GM19463 (cell line): ENCODE results near the gene HOXC5.

Source experiments
- ATAC-seq: cut with Tn5 transposase; IDR thresholded peaks from one replicate; pipeline ENCODE4 v1.9.1; 2021; ENCODE audit warnings: mild to moderate bottlenecking, moderate library complexity; ENCODE audit not compliant: unreplicated experiment

HOXC5 gene

GRCh38 chr12:54045401-54045800 lies 12.6 kb downstream of the HOXC5 start:
- no peak for ATAC-seq

- ATAC-seq: no peak
These were observed 13.1 kb downstream of the HOXC5 start for GRCh38 chr12:54045868-54046521.

- ATAC-seq: no peak
These were observed 13.9 kb downstream of the HOXC5 start for GRCh38 chr12:54046809-54047159.

GRCh38 chr12:54047160-54047963 lies 14.5 kb downstream of the HOXC5 start:
- no peak for ATAC-seq

- no peak for ATAC-seq
These were observed 15.1 kb downstream of the HOXC5 start for GRCh38 chr12:54047964-54048303.

- ATAC-seq: no peak
These were observed 15.7 kb downstream of the HOXC5 start for GRCh38 chr12:54048406-54049093.

- ATAC-seq: no peak
These were observed 16.3 kb downstream of the HOXC5 start for GRCh38 chr12:54049108-54049507.

- ATAC-seq: no peak
These were observed 17.6 kb downstream of the HOXC5 start for GRCh38 chr12:54050482-54050810.

GRCh38 chr12:54051026-54051842 lies 18.4 kb downstream of the HOXC5 start:
- ATAC-seq: no peak

- no peak for ATAC-seq
These were observed 19.1 kb downstream of the HOXC5 start for GRCh38 chr12:54051874-54052437.

- no peak for ATAC-seq
These were observed 19.7 kb downstream of the HOXC5 start for GRCh38 chr12:54052438-54053002.

GRCh38 chr12:54053003-54053750 lies 20.3 kb downstream of the HOXC5 start:
- ATAC-seq: peak; percentile 82

GRCh38 chr12:54053751-54054741 lies 21.2 kb downstream of the HOXC5 start, which contains the start of gene HOXC4:
HOXC4 (plus strand) TSS chr12:54053835; CDS start chr12:54053923, 88 bp downstream.
- peak; percentile 39 for ATAC-seq

- ATAC-seq: no peak
These were observed 21.9 kb downstream of the HOXC5 start for GRCh38 chr12:54054742-54055194.

GRCh38 chr12:54055552-54055951 lies 22.7 kb downstream of the HOXC5 start:
- ATAC-seq: no peak

GRCh38 chr12:54056110-54056509 lies 23.3 kb downstream of the HOXC5 start:
- no peak for ATAC-seq

GRCh38 chr12:54058128-54058768 lies 25.4 kb downstream of the HOXC5 start:
- ATAC-seq: no peak

- ATAC-seq: no peak
These were observed 26.8 kb downstream of the HOXC5 start for GRCh38 chr12:54059668-54060067.
